Lower leg skin (tissue), 4 donors: ENCODE results near the gene DLGAP1. TPM values are rescaled to one million over a fixed set of nuclear protein-coding genes. Genes with fewer than 3 reads are reported as not detected.
"Not testable (repeated sequence)": the region's sequence is repeated elsewhere in the genome, so short reads cannot be mapped to it uniquely, and the experiment has no call there.

ENCODE experiments used
- DNase-seq, 2 donors: peaks; one replicate each; pipeline ENCODE4 v3.0.0-alpha.2; 2019; ENCODE audit warnings: low spot score in 2 of 2
- H3K4me3 ChIP-seq: fragments of 200-600 bp; sonication (generic); 2 replicates; pipeline ENCODE4 v1.5.1; 2017; ENCODE audit warnings: mild to moderate bottlenecking, low read depth; ENCODE audit not compliant: poor library complexity, severe bottlenecking
- POLR2A ChIP-seq, 2 donors: fragments of 450-650 bp; IDR thresholded peaks; one replicate each; pipeline ENCODE4 v1.6.1; 2016 to 2017; ENCODE audit warnings: antibody characterized with exemption in 2 of 2, mild to moderate bottlenecking in 1 of 2, moderate library complexity in 1 of 2
- WGBS, 2 donors: methylation state at CpG; one replicate each; pipeline ENCODE4 v1.1.5; 2018; 5-methylcytosine and 5-hydroxymethylcytosine counted together
- intact Hi-C: fragments of 100-400 bp; cut with DNase I; formaldehyde crosslinking; loops from one replicate; pipeline ENCODE4 v1.15.0; 2023; ENCODE audit warnings: low total_unique reads
- total RNA-seq, 4 donors: library from RNA; depleted of rRNA; stranded (reverse); fragments of >200 nt; gene quantifications; one replicate each; pipeline ENCODE4 v1.1.0, GENCODE V29; 2016
- TF ChIP-seq, protein P1 (sequence below), 3 donors: fragments of 450-650 bp; IDR thresholded peaks; one replicate each; pipeline ENCODE4 v1.5.1; 2016; ENCODE audit warnings: antibody characterized with exemption in 3 of 3, mild to moderate bottlenecking in 3 of 3, moderate library complexity in 2 of 3

The DLGAP1 gene
- total RNA-seq, 4 donors from 2014 or later, result 0.34 to 1.3 (median 0.82) TPM

DNA sequence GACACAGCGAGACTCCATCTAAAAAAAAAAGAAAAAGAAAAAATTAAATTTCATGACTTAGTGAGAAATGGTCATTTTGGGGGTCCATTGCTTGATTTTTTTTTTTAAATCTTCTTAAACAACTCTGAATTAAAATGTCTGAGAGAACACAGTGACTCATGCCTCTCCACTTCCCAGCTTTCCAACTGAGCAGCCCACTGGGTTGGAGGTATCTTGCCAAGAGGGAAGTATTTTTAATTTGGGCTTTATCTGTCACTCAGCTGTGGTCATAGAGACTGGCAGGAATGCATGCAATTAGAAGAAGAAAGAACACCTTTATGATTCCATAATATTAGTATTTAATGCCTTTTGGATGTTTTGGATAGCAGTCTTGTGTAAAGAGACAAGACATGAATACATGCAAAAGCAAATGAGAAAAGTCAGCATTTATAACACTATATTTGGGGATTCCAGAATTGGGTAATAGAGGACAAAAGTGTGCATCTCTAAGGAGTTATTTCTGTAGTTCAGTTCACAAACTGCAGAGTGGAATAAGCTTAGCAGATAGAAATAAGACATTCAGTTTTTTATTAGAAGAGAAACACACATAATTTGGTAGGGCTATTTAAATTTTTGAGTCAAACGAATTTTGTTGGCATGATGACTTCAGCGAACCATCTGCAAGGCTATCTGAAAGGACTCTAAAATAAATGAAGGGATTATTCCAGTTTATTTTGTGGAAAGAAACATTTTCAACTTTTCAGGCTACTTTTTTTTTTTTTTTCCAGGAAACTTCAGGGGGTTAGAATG, 750.4 kb downstream of the DLGAP1 start:
- no peak for TF ChIP-seq POLR2A (IDR thresholded peaks at IDR 0.05)
- TF ChIP-seq, protein P1, sequence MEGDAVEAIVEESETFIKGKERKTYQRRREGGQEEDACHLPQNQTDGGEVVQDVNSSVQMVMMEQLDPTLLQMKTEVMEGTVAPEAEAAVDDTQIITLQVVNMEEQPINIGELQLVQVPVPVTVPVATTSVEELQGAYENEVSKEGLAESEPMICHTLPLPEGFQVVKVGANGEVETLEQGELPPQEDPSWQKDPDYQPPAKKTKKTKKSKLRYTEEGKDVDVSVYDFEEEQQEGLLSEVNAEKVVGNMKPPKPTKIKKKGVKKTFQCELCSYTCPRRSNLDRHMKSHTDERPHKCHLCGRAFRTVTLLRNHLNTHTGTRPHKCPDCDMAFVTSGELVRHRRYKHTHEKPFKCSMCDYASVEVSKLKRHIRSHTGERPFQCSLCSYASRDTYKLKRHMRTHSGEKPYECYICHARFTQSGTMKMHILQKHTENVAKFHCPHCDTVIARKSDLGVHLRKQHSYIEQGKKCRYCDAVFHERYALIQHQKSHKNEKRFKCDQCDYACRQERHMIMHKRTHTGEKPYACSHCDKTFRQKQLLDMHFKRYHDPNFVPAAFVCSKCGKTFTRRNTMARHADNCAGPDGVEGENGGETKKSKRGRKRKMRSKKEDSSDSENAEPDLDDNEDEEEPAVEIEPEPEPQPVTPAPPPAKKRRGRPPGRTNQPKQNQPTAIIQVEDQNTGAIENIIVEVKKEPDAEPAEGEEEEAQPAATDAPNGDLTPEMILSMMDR (IDR thresholded peaks at IDR 0.05), result no peak
- WGBS, 2 donors, result 75 to 84% methylated on average over 3 of the region's 3 CpGs
- intact Hi-C loops, result no loop called here
- no peak overlapping the region for H3K4me3 ChIP-seq
- no peak for DNase-seq

DNA sequence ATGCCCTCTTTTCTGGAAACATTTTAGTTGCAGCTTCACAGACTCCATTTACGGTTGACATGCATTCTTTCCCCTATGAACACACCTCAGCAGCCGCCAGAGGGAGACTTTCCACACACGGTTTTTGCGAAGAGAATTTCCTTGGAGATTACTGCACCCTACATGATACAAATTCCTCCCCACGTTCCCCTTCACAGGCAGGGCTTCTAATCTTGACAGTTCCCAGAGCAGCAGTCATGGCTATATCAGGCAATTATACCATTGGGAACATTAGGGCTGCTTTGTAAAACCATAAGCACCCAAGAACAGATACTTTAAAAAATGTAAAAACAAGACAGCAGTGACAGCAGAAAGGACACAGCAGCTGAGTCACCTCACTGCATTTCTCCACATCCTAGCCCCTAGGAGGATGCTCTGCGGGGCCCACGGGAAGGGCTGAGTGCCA, 751.4 kb downstream of the DLGAP1 start:
- DNase-seq, result peak in 1 of 2 donors; percentile 38
- WGBS, 2 donors, result 16 to 22% methylated on average over 7 of the region's 7 CpGs
- intact Hi-C loops, result no loop called here
- no peak for TF ChIP-seq POLR2A (IDR thresholded peaks at IDR 0.05)
- TF ChIP-seq, protein P1 (IDR thresholded peaks at IDR 0.05), result peak in 1 of 3 donors; percentile 34
- H3K4me3 ChIP-seq, result no peak overlapping the region

DNA sequence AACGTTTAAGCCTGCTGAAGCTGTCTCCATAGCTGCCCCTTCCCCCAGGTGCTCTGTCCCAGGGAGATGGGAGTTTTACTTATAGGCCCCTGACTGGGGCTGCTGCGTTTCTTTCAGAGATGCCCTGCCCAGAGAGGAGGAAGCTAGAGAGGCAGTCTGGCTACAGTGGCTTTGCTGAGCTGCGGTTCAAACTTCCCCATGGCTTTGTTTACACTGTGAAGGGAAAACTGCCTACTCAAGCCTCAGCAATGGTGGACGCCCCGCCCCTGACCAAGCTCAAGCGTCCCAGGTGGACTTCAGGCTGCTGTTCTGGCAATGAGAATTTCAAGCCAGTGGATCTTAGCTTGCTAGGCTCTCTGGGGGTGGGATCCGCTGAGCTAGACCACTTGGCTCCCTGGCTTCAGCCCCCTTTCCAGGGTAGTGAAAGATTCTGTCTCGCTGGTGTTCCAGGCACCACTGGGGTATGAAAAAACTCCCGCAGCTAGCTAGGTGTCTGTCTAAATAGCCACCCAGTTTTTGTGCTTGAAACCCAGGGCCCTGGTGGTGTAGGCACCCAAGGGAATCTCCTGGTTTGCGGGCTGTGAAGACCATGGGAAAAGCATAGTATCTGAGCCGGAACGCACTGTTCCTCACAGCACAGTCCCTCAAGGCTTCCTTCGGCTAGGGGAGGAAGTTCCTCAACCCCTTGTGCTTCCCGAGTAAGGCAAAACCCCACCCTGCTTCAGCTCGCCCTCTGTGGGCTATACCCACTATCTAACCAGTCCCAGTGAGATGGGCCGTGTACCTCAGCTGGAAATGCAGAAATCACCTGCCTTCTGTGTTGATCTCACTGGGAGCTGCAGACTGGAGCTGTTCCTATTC, 755.2 kb downstream of the DLGAP1 start:
- intact Hi-C loops, H3K4me3 ChIP-seq: not testable (repeated sequence)
- 70 to 84% methylated on average over 14 to 16 of the region's 16 CpGs for WGBS, 2 donors
- DNase-seq, result peak in 1 of 2 donors; percentile 43

DNA sequence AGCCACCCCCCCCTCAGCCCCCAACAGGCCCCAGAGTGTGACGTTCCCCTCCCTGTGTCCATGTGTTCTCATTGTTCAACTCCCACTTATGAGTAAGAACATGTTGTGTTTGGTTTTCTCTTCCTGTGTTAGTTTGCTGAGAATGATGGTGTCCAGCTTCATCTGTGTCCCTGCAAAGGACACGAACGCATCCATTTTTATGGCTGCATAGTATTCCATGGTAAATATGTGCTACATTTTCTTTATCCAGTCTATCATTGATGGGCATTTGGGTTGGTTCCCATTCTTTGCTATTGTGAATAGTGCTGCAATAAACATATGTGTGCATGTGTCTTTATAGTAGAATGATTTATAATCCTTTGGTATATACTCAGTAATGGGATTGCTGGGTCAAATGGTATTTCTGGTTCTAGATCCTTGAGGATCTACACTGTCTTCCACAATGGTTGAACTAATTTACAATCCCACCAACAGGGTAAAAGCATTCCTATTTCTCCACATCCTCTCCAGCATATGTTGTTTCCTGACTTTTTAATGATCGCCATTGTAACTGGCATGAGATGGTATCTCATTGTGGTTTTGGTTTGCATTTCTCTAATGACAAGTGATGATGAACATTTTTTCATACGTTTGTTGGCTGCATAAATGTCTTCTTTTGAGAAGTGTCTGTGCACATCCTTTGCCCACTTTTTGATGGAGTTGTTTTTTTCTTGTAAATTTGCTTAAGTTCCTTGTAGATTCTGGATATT, 760.9 kb downstream of the DLGAP1 start:
- WGBS, 2 donors, result 71 to 72% methylated on average over 5 of the region's 5 CpGs
- H3K4me3 ChIP-seq, intact Hi-C loops, DNase-seq: not testable (repeated sequence)

DNA sequence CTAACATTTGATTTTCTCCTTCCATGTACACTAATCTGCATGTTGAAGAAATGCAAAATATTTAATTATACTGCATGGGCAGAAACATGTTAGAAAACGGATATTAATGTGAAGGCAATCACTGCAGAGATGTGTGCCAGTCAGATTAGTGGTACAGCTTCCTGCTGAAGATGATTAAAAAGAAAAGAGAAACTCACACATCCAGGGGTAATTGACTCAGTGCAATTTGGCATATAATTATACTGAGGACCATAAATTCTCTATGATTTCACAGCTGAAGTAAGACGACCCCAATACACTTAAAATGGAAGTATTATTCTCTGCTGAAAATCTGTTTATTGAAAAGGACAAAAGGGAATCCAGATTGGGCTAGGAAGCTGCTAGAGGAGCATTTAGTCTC, 761.7 kb downstream of the DLGAP1 start:
- 27 to 40% methylated on average over 2 of the region's 2 CpGs for WGBS, 2 donors
- intact Hi-C loops, result no loop called here
- no peak for DNase-seq
- H3K4me3 ChIP-seq, result no peak overlapping the region
- TF ChIP-seq, protein P1 (IDR thresholded peaks at IDR 0.05), result no peak
- TF ChIP-seq POLR2A (IDR thresholded peaks at IDR 0.05), result no peak

DNA sequence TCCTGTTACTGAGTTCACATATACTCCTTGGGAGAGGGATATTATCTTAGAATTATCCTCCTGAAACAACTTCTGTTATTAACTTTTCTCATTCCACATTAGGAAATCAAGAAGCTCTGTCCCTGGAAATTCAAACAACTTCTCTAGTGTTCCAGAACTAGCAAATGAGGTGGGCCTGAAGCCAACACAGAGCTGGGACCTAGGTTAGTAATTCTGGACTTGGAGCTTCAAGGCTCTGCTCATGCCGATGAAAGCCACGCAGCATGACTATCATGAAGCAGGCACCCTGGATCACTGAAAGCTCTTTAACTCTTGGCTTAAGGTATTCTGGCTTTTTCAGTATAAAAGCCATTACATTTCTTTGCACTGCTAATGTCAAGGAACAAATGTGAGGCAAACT, 762.4 kb downstream of the DLGAP1 start:
- WGBS, 2 donors, result 88 to 91% methylated on average over 2 of the region's 2 CpGs
- TF ChIP-seq, protein P1 (IDR thresholded peaks at IDR 0.05), result no peak
- TF ChIP-seq POLR2A (IDR thresholded peaks at IDR 0.05), result no peak

More for the DNA sequence above, 762.4 kb downstream of the DLGAP1 start:
- intact Hi-C loops, result no loop called here
- DNase-seq, result no peak
- no peak overlapping the region for H3K4me3 ChIP-seq
